Astrocyte (in vitro differentiated cells and primary cell): Measurements from ENCODE around the gene PLB1. TPM values are rescaled to one million over a fixed set of nuclear protein-coding genes. Genes with fewer than 3 reads are reported as not detected.

Experiments
- DNase-seq: peaks from one replicate; pipeline ENCODE4 v3.0.0-alpha.2; 2010; ENCODE audit warnings: low read depth
- FAIRE-seq: peaks from 2 replicates; lab custom pipeline; 2011; peaks lifted over from hg19 to GRCh38; lab: Jason Lieb, UNC
- H2AFZ ChIP-seq: 2 replicates; pipeline ENCODE4 v1.6.0; 2012; ENCODE audit warnings: low read depth, low read length, inconsistent platforms
- H3K27ac ChIP-seq: 2 replicates; pipeline ENCODE4 v1.5.1; 2011; ENCODE audit warnings: low read depth, low read length, inconsistent platforms
- H3K27me3 ChIP-seq: 2 replicates; pipeline ENCODE4 v1.6.0; 2011; ENCODE audit warnings: low read length, inconsistent platforms; ENCODE audit not compliant: insufficient read depth
- H3K36me3 ChIP-seq: 2 replicates; pipeline ENCODE4 v1.5.1; 2011; ENCODE audit warnings: low read length, inconsistent platforms; ENCODE audit not compliant: insufficient read depth
- H3K4me1 ChIP-seq: 2 replicates; pipeline ENCODE4 v1.5.1; 2011; ENCODE audit warnings: low read length, inconsistent platforms; ENCODE audit not compliant: insufficient read depth
- H3K4me2 ChIP-seq: 2 replicates; pipeline ENCODE4 v1.6.0; 2012; ENCODE audit warnings: low read length, inconsistent platforms
- H3K4me3 ChIP-seq: 2 replicates; pipeline ENCODE4 v1.5.1; 2011; ENCODE audit warnings: low read depth, mild to moderate bottlenecking, low read length, inconsistent platforms; ENCODE audit not compliant: insufficient read depth
- H3K79me2 ChIP-seq: 2 replicates; pipeline ENCODE4 v1.6.0; 2012; ENCODE audit warnings: mild to moderate bottlenecking, low read length, inconsistent platforms; ENCODE audit not compliant: insufficient read depth
- H3K9ac ChIP-seq: 2 replicates; pipeline ENCODE4 v1.6.0; 2012; ENCODE audit warnings: mild to moderate bottlenecking, low read length, inconsistent platforms
- H3K9me3 ChIP-seq: 2 replicates; pipeline ENCODE4 v1.5.1; 2012; ENCODE audit warnings: low read depth, mild to moderate bottlenecking, low read length, inconsistent platforms; ENCODE audit not compliant: insufficient read depth
- H4K20me1 ChIP-seq: 2 replicates; pipeline ENCODE4 v1.6.0; 2012; ENCODE audit warnings: low read length, inconsistent platforms; ENCODE audit not compliant: insufficient read depth
- H3K27ac Mint-ChIP-seq: one replicate; pipeline ENCODE4 v1.8.0; 2021; ENCODE audit warnings: mild to moderate bottlenecking, mixed read lengths; ENCODE audit not compliant: unreplicated experiment
- H3K27me3 Mint-ChIP-seq: one replicate; pipeline ENCODE4 v1.8.0; 2021; ENCODE audit warnings: low read depth, mixed read lengths; ENCODE audit not compliant: unreplicated experiment
- H3K36me3 Mint-ChIP-seq: one replicate; pipeline ENCODE4 v1.8.0; 2021; ENCODE audit warnings: low read depth, mixed read lengths; ENCODE audit not compliant: unreplicated experiment
- H3K4me1 Mint-ChIP-seq: one replicate; pipeline ENCODE4 v1.8.0; 2021; ENCODE audit warnings: low read depth, mixed read lengths; ENCODE audit not compliant: unreplicated experiment
- H3K4me3 Mint-ChIP-seq: one replicate; pipeline ENCODE4 v1.8.0; 2021; ENCODE audit warnings: mild to moderate bottlenecking, moderate library complexity, mixed read lengths; ENCODE audit not compliant: unreplicated experiment
- H3K9me3 Mint-ChIP-seq: one replicate; pipeline ENCODE4 v1.8.0; 2021; ENCODE audit warnings: mild to moderate bottlenecking, mixed read lengths; ENCODE audit not compliant: unreplicated experiment
- EZH2 ChIP-seq: IDR thresholded peaks from 2 replicates; pipeline ENCODE4 v1.6.1; 2012; ENCODE audit warnings: mild to moderate bottlenecking, low read length, inconsistent platforms; ENCODE audit not compliant: insufficient read depth
- total RNA-seq: library from RNA; stranded (reverse); gene quantifications from 2 replicates; pipeline ENCODE4 v1.2.1, GENCODE V29; 2021
- TF ChIP-seq, protein P1 (sequence below): IDR thresholded peaks from 2 replicates; pipeline ENCODE4 v1.5.1; 2011; ENCODE audit warnings: low read depth, mild to moderate bottlenecking, inconsistent platforms, low read length, moderate library complexity; ENCODE audit not compliant: insufficient read depth

PLB1 gene
- total RNA-seq, 1 donor from 2014 or later, result 0.98 TPM

DNA sequence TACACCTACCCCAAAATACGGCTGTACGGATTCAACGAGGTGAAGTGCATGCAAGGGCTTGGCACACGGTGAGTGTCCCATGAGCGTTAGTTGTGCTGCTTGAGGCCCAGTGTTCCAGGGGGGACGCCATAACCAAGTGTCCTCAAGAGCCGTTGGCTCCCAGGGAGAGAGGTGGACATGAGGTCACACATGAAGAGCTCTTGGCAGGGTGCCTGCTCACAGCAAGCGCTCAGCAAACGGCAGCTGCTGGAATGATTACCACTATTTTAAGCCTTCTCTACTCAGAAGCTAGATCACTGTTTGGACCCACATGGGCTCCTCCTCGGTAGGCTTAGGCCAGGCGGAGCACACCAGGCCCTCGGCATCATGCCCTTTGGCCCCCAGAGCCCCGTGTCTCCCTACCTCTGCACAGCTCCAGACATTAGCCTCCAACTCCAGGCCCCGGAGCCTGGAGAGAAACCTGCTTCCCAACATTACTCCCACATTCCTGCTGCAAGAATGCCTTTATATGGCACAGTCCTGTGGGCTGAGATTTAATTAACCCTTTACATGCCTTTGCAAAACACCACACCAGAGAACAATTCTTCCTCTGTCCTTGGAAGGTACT is 187.3 kb downstream of the PLB1 start:
- Histone ChIP-seq H3K9me3 (no peaks in the 10 kb centered on the region), H3K79me2 (no peaks in the 10 kb centered on the region), H3K4me2 (peak overlapping the region; percentile 73), H2AFZ (peak overlapping the region; percentile 33), H4K20me1 (no peaks in the 10 kb centered on the region), H3K36me3 (no peaks in the 10 kb centered on the region), H3K4me1 (peaks cover 27% of the 10 kb centered on the region), H3K9ac (peak overlapping the region; percentile 17), H3K4me3 (no peak overlapping the region), H3K27ac (peak overlapping the region; percentile 32), H3K27me3 (no peaks in the 10 kb centered on the region)
- peak; percentile 80 for DNase-seq
- no peak for FAIRE-seq
- Mint-ChIP-seq H3K36me3 (peaks cover 2% of the 10 kb centered on the region), H3K4me3 (peak overlapping the region; percentile 68), H3K9me3 (peaks cover 5% of the 10 kb centered on the region), H3K27ac (peak overlapping the region; percentile 84), H3K4me1 (peaks cover 38% of the 10 kb centered on the region), H3K27me3 (peaks cover 7% of the 10 kb centered on the region)
- no peak for TF ChIP-seq EZH2
- TF ChIP-seq, protein P1, sequence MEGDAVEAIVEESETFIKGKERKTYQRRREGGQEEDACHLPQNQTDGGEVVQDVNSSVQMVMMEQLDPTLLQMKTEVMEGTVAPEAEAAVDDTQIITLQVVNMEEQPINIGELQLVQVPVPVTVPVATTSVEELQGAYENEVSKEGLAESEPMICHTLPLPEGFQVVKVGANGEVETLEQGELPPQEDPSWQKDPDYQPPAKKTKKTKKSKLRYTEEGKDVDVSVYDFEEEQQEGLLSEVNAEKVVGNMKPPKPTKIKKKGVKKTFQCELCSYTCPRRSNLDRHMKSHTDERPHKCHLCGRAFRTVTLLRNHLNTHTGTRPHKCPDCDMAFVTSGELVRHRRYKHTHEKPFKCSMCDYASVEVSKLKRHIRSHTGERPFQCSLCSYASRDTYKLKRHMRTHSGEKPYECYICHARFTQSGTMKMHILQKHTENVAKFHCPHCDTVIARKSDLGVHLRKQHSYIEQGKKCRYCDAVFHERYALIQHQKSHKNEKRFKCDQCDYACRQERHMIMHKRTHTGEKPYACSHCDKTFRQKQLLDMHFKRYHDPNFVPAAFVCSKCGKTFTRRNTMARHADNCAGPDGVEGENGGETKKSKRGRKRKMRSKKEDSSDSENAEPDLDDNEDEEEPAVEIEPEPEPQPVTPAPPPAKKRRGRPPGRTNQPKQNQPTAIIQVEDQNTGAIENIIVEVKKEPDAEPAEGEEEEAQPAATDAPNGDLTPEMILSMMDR, result no peak

DNA sequence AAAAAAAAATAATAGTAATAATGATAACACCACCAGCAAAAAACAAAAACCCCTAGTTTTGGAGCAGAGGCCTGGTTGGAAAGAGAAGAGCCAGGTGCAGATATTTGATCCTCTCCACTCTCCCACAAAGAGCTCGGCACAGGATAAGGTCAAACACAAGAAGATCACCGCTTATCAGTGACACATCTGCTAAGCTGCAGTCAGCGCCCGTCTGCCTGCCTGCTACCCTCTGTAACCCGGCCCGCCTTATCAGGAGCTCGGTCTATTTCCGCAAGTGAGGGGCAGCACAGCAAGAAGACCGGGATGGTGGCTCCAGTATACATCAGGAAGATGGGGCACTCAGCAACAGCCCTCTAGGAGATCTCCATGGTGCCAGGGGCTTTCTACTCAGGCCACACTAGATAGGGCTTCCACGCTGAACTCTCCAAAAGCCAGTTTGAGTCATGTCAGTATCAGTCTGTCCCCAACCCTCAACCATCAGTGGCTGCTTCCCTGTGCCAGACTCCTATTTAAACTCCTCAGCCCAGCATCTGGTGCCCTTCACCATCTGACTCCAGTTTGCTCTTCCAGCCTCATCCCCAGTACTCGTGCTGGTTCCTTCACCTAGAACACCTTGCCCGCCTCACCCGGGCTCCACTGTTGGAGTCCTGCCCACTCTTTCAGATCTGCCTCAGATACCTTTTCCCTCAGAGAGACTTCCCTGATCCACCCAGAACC is 188.4 kb downstream of the PLB1 start:
- H3K4me3 Mint-ChIP-seq, result no peak overlapping the region
- no peaks in the 10 kb centered on the region for H3K9me3 ChIP-seq
- H3K27me3 ChIP-seq, result no peaks in the 10 kb centered on the region
- H3K27me3 Mint-ChIP-seq, result peaks cover 7% of the 10 kb centered on the region
- H3K9ac ChIP-seq, result no peak overlapping the region
- peaks cover 37% of the 10 kb centered on the region for H3K4me1 Mint-ChIP-seq
- no peak overlapping the region for H3K4me2 ChIP-seq
- no peak overlapping the region for H2AFZ ChIP-seq
- no peak overlapping the region for H3K4me3 ChIP-seq
- DNase-seq (no peak), FAIRE-seq (no peak)
- peak overlapping the region; percentile 1 for H3K27ac Mint-ChIP-seq
- H3K79me2 ChIP-seq, result no peaks in the 10 kb centered on the region
- H3K36me3 ChIP-seq, result no peaks in the 10 kb centered on the region
- peaks cover 2% of the 10 kb centered on the region for H3K36me3 Mint-ChIP-seq
- no peak overlapping the region for H3K27ac ChIP-seq
- TF ChIP-seq EZH2, result no peak
- TF ChIP-seq, protein P1, result no peak
- peaks cover 5% of the 10 kb centered on the region for H3K9me3 Mint-ChIP-seq
- H4K20me1 ChIP-seq, result no peaks in the 10 kb centered on the region
- H3K4me1 ChIP-seq, result peaks cover 27% of the 10 kb centered on the region

DNA sequence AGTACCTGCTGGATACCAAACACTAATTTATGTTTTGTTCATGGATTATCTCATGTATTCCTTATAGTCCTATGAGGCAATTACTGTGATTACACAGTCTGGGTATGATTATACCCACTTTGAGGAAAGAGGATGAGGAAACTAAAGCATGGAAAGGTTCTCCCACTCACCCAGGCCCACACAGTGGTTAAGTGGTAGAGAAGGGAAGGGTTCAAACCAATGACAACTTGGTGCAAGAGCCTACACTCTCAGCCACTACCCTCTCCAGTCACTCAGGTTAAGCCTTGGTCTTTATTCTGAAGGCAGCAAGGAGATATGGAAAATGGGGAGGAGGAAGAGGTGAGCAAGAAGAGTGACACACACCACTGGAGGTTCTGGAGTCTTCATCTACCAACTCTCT is 191.3 kb downstream of the PLB1 start:
- H3K4me2 ChIP-seq, result no peak overlapping the region
- no peaks in the 10 kb centered on the region for H4K20me1 ChIP-seq
- TF ChIP-seq EZH2, result no peak
- TF ChIP-seq, protein P1, result no peak
- H3K4me3 ChIP-seq, result no peak overlapping the region
- Mint-ChIP-seq H3K4me3 (no peak overlapping the region), H3K4me1 (peaks cover 32% of the 10 kb centered on the region), H3K27ac (no peak overlapping the region), H3K27me3 (peaks cover 5% of the 10 kb centered on the region), H3K36me3 (peaks cover 2% of the 10 kb centered on the region), H3K9me3 (peaks cover 5% of the 10 kb centered on the region)
- H3K36me3 ChIP-seq, result no peaks in the 10 kb centered on the region
- no peaks in the 10 kb centered on the region for H3K27me3 ChIP-seq
- peaks cover 20% of the 10 kb centered on the region for H3K4me1 ChIP-seq
- FAIRE-seq (no peak), DNase-seq (no peak)
- no peaks in the 10 kb centered on the region for H3K9me3 ChIP-seq
- H2AFZ ChIP-seq, result no peak overlapping the region
- H3K27ac ChIP-seq, result no peak overlapping the region
- no peak overlapping the region for H3K9ac ChIP-seq
- H3K79me2 ChIP-seq, result no peaks in the 10 kb centered on the region
